Coronary artery (tissue), 2 donors: ENCODE data around the gene NEDD4L.
A peak's percentile ranks its signal among the peaks of the same experiment; 100 is the strongest.

ENCODE experiments used
- DNase-seq: peaks from one replicate; pipeline ENCODE4 v3.0.0-alpha.2; 2017; ENCODE audit warnings: low spot score
- H3K27ac ChIP-seq, 2 donors: fragments of 200-600 bp; sonication (generic); one replicate each; pipeline ENCODE4 v1.5.1; 2016 to 2019
- H3K4me3 ChIP-seq: fragments of 200-600 bp; sonication (generic); 2 replicates; pipeline ENCODE4 v1.5.1; 2016; ENCODE audit warnings: mild to moderate bottlenecking, moderate library complexity
- TF ChIP-seq, protein P1 (sequence below): fragments of 200-600 bp; sonication (generic); IDR thresholded peaks from one replicate; pipeline ENCODE4 v1.5.1; 2019; ENCODE audit warnings: antibody characterized with exemption

The NEDD4L gene

GRCh38 chr18:58037163-58037562 lies 6.9 kb upstream of the NEDD4L start:
- H3K27ac ChIP-seq = no peak overlapping the region
- no peak overlapping the region for H3K4me3 ChIP-seq
- DNase-seq = no peak
- TF ChIP-seq, protein P1, sequence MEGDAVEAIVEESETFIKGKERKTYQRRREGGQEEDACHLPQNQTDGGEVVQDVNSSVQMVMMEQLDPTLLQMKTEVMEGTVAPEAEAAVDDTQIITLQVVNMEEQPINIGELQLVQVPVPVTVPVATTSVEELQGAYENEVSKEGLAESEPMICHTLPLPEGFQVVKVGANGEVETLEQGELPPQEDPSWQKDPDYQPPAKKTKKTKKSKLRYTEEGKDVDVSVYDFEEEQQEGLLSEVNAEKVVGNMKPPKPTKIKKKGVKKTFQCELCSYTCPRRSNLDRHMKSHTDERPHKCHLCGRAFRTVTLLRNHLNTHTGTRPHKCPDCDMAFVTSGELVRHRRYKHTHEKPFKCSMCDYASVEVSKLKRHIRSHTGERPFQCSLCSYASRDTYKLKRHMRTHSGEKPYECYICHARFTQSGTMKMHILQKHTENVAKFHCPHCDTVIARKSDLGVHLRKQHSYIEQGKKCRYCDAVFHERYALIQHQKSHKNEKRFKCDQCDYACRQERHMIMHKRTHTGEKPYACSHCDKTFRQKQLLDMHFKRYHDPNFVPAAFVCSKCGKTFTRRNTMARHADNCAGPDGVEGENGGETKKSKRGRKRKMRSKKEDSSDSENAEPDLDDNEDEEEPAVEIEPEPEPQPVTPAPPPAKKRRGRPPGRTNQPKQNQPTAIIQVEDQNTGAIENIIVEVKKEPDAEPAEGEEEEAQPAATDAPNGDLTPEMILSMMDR = no peak

DNA sequence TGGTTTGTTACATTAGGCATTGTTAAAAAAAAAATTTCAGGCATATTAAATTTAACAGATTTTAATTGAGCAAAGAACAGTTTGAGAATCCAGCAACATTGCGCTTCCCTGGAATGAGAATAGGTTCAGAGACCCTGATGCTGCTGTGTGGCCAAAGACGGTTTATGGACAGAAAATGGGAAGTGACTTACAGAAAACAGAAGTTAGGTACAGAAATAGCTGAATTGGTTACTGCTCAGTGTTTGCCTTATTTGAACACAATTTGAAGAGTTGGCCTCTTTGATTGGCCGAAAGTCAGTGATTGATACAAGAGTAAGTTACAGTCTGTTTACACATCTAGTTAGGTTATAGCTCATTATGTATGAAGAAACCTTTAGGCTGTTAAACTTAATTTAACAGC lies 6.0 kb upstream of the NEDD4L start:
- TF ChIP-seq, protein P1 = no peak
- no peak for DNase-seq
- Histone ChIP-seq H3K4me3 (no peak overlapping the region), H3K27ac (no peak overlapping the region)

- Histone ChIP-seq H3K27ac (no peak overlapping the region), H3K4me3 (no peak overlapping the region)
- no peak for DNase-seq
- TF ChIP-seq, protein P1 = no peak
Observed at GRCh38 chr18:58041633-58042032, 2.4 kb upstream of the NEDD4L start.

DNA sequence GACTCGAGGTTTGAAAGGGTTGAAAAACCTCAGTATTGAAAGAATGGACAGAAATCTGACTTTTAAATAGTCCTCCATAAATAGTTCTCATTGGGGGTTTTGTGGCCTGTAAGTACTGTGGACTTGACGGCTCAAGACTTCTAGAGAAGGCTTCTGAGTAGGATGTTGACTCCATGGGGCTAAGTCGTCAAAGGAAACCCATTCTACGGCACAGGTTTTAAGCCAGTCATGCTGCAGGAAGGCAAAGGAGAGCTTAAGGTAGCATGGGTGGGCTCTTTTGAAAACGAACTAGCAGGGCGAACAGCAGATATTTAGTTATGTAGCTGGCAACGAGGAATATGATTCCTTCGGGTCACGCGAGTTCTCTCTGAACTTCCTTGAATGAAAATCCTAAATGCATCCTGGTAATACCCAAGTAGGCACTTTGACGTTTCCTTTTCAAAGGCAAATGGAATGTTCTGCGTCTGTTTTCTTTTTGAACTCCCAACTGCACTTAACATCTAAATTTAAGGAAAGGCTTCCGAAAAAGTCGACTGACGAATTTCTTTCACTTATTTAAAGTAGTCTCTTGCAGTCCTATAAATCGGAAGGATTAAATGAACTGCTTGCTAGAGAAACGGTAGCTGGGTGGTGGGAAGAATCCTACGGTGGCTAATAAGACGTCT lies 1.1 kb upstream of the NEDD4L start:
- no peak for DNase-seq
- peak overlapping the region; percentile 77 for H3K4me3 ChIP-seq
- TF ChIP-seq, protein P1 = no peak
- no peak overlapping the region for H3K27ac ChIP-seq

DNA sequence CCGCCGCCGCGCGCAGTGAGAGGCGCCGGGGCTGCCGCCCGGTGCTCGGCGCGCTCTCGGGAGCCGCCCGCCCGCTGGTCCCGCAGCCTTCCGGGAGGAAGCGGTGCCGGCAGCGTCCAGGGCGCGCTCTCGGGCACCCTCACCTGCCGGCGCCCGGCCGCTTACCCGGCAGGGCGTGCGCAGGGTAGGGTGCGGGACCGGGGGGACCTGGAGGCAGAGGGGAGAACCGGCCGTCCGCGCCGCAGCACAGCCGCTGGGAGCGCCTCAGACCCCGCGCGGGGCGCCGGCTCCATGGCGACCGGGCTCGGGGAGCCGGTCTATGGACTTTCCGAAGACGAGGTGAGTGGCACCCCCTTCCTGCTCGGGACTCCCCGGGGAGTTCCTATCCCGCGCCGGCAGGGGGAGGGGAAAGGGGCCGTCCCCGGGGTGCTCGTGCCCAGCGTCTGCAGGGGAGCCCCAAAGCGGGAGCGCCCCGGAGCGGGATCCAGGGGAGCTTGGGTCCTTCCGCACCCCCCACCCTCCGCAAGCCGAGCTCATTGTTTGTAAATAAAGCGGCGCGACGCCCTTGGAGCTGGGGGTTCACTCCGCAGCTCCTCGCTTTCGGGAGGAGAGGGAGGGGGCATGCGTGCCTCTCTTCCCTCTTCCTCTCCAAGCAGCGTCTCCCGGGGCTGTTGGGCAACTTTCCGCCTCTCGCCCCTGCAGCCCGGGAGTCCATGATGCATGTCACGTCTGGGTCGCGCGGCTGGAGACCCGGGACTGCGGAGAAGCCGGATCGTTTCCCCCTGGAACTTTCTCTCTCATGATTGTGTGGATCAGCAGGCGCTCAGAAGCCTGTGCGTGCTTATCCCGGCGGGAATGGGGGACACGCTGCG lies 580 bp downstream of the NEDD4L start:
- Histone ChIP-seq H3K4me3 (peak overlapping the region; percentile 77), H3K27ac (peak overlapping the region in 1 of 2 donors; percentile 63)
- TF ChIP-seq, protein P1 = no peak
- DNase-seq = peak; percentile 74

GRCh38 chr18:58045242-58046092 lies 1.4 kb downstream of the NEDD4L start:
- Histone ChIP-seq H3K4me3 (peak overlapping the region; percentile 77), H3K27ac (peak overlapping the region in 1 of 2 donors; percentile 63)
- no peak for DNase-seq
- TF ChIP-seq, protein P1 = no peak
